Measurements from ENCODE around the gene IGSF8.

Gene IGSF8

GRCh38 chr1:160101717-160102522 is 3.5 kb upstream of the IGSF8 start:
- no peak for DNase-seq

GRCh38 chr1:160101037-160101716 is 2.8 kb upstream of the IGSF8 start:
- peak; percentile 92 for DNase-seq

- DNase-seq: no peak
Measured at GRCh38 chr1:160099716-160100375, 1.4 kb upstream of the IGSF8 start.

- peak; percentile 98 for DNase-seq
Measured at GRCh38 chr1:160098852-160099561, 588 bp upstream of the IGSF8 start.

GRCh38 chr1:160097151-160097910 is 1.1 kb downstream of the IGSF8 start:
- no peak for DNase-seq

- DNase-seq: no peak
Measured at GRCh38 chr1:160096274-160097116, 1.9 kb downstream of the IGSF8 start.

GRCh38 chr1:160095382-160096105 is 2.9 kb downstream of the IGSF8 start:
- DNase-seq: no peak

GRCh38 chr1:160094806-160095205 is 3.6 kb downstream of the IGSF8 start:
- DNase-seq: no peak

- no peak for DNase-seq
Measured at GRCh38 chr1:160094291-160094625, 4.2 kb downstream of the IGSF8 start.

- DNase-seq: no peak
Measured at GRCh38 chr1:160093624-160094290, 4.7 kb downstream of the IGSF8 start.

GRCh38 chr1:160093069-160093395 is 5.4 kb downstream of the IGSF8 start:
- no peak for DNase-seq

- DNase-seq: no peak
Measured at GRCh38 chr1:160092366-160093068, 5.9 kb downstream of the IGSF8 start.

- DNase-seq: no peak
Measured at GRCh38 chr1:160091666-160092223, 6.7 kb downstream of the IGSF8 start.

- DNase-seq: no peak
Measured at GRCh38 chr1:160090760-160091159, 7.7 kb downstream of the IGSF8 start.

- DNase-seq: no peak
Measured at GRCh38 chr1:160089883-160090282, 8.5 kb downstream of the IGSF8 start.

GRCh38 chr1:160087118-160087662 is 11.2 kb downstream of the IGSF8 start:
- DNase-seq: no peak

GRCh38 chr1:160086456-160086892 is 11.9 kb downstream of the IGSF8 start:
- no peak for DNase-seq

GRCh38 chr1:160085686-160086455 is 12.5 kb downstream of the IGSF8 start:
- DNase-seq: peak; percentile 93
